GM21526 (cell line): Measurements from ENCODE around the gene MGMT.
A peak's percentile ranks its signal among the peaks of the same experiment; 100 is the strongest.

Experiments used
- ATAC-seq: cut with Tn5 transposase; IDR thresholded peaks from one replicate; pipeline ENCODE4 v1.9.1; 2021; ENCODE audit warnings: moderate library complexity; ENCODE audit not compliant: unreplicated experiment, low FRiP score

MGMT gene

DNA sequence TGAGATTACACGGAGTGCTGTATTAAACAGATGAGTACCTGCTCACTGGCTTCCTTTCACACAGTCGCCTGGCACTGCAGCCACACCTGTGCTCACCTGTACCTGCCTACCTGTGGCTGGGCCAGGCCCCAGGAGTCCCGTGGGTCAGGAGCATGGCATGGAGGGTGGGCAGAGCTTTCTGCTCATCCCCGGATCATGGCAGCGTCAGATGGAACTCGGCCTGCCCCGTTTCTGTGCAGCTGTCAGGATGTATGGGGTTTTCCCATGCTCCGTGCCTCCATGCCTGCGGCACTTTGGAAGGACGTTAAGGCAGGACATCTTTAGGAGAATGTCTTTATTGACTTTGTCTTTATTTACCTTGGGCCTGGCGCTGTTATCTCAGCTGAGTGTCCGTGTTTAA is 112.2 kb downstream of the MGMT start:
- no peak for ATAC-seq

DNA sequence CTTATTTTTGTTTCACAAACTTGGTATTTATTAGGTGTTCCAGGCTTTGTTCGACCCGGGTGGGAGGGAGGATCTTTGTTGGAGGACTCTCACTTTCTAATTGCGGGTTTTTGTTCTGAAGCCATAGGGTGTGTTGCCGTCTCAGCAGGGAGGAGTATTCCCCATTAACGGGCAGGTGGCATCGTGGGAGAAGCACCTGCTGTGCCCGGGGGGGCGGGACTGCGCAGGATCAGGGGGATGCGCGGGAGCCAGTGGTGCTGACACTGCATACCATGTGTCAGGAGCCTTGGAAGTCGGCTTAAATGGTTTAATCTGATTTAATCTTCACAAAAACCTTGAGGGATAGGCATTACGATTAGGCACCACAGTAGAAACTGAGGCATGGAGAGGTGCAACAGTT is 113.0 kb downstream of the MGMT start:
- no peak for ATAC-seq

DNA sequence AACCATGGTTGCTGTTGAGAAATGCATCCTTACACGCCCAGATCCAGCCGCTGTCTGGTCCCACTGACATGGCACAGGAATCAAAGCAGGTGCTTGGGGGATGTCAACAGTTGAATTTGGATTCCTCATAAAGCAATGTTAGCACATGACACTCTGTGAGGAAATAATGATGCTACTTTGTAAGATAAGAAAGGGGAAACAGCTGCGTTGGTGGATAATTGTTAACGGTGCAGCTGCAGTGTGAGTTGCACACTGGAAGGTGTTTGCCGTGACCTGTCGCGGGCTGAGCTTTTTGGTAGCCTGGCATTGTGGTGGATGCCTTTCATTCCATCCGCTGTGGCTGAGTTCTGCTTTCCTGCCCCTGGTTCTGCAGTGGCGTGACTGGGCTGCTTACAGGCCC is 113.9 kb downstream of the MGMT start:
- no peak for ATAC-seq

DNA sequence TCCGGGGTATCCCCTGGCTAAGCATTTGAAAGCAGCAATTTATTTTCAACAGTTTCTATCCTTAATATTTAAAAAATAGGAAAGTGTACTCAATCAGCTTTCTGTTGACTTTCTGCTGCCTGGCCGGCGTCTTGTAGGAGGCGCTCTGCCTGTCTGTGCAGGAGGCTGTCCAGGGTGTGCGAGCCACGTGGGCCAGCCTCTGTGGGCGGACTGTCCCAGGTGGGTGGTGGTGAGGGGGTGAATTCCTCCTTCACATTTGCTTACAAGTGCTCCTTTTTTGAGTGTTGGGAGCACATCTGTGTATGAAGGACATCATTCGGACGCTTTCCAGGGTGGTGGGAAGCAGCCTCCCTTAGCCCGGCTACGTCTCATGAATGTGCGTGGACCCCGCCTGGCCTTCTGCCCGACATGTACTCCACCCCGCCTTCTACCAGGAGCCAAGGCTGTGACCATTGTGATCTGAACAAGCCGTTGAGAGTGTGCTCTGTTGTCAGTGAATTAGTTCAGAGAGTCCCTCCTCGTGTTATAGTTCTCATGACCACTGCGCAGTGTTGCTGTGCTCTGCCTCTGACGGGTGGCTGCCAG is 114.9 kb downstream of the MGMT start:
- ATAC-seq = no peak

DNA sequence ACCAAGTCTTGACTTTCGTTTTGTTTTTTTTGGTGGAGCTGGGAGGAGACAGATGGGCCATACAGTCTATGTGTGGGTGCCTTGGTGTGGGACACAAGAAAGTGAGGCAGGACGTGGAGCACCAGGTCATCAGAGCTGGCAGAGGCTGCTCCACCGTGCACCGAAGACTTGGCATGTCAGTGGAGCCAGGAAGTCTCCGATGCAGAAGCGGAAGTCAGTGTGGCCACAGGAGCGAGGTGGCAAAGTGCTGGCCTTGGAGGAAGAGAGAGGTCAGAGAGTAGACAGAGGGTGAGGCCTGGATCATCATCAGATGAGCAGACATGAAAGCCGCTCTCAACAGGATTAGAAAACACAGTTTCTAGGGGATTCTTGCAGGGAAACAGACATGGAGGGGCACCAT is 116.8 kb downstream of the MGMT start:
- ATAC-seq = no peak

DNA sequence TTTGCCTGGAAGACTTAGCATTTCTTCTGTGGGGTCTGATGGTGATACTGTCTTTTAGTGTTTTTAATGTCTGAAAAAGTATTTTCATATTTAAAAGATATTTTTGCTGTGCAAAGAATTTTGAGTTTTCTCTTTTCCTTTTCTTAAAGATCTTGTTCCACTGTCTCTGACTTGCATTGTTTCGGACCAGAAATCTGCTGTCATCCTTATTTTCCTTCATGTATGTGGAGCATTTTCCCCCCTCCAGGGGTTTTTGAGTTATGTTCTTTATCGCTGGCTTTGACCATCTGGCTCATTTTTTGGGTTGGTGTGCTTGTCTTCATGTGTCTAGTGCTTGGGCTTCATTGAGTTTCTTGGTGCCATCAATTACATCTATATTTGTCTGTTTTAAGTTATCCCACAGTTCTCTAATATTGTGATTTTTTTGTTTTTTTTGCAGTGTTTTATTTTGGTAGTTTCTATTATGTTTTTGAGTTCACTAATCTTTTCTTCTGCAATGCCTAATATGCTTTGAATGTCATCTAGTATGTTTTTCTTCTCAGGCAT is 119.9 kb downstream of the MGMT start:
- ATAC-seq = no peak

DNA sequence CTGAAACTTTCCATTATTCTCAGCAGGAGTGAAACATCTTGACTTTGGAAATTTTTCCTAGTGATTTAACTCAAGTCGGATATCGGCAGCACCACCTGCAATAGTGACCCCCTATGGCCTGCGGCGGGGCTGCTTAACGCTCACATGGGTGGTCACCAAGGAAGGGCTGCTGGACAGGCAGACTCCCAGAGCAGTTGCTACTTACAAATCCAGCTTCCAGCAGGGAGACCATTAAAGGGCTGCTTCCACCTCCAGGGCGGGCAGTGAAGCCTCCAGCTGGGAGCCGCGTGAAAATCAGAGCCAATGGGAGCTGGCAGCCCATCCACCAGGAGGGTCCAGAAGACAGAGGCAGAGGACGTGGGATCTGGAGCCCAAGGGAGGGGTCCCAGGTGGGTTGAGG is 122.5 kb downstream of the MGMT start:
- no peak for ATAC-seq

DNA sequence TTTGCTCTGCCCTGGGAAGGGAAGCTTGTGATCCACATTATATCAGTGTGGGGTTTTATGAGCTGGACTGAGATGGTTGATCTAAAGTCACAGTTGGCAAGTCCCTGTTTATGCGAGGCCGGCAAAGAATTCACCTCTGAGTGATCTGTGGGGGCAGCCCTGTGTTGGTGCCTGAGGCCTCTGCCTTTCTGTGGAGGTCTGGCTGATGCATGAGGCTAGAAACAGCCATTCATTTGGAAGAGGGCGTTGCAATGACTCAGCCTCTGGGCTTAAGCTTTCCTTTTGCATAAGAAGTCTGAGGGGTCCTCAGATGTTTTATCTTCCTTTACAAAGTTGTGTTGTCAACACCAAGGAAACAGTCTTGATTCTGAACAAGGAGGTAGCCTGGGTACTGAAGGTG is 126.9 kb downstream of the MGMT start:
- ATAC-seq = no peak

DNA sequence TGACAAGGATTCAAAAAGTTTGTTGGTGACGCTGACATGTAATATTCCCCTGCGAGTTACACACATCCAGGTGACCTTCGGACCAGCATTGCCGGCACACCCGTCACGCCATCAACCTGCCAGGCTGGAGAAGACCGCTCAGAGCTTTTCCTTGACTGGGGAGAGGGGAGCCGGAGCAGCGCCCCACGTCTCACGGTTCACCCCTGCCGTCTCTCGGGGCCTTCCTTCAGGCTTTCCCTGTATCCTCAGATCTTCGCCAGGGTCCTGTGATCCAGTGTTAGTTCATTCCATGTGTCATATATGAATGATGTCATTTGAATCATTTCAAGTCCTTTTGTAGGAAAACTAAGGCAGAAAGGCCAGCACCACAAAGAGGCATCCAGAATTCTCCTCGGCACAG is 127.8 kb downstream of the MGMT start:
- ATAC-seq = no peak

DNA sequence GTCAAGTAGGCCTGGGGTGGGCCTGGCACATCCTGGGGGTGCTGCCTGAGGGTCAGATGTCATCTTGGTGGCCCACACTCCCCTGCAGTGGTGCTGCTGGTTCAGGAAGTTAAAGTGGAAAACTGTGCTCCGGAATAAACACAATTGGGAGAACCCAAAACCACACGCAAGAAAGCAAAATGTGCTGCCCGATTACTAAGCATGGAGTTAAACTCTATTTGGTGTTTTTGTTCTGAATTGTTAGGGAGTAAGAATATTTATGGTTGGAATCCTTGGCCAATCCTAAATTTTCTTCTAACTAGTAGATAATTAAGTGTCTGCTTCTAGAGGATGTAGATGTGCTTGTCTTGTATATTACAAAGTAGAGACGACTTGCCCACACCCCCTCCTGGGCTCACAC is 131.4 kb downstream of the MGMT start:
- no peak for ATAC-seq

DNA sequence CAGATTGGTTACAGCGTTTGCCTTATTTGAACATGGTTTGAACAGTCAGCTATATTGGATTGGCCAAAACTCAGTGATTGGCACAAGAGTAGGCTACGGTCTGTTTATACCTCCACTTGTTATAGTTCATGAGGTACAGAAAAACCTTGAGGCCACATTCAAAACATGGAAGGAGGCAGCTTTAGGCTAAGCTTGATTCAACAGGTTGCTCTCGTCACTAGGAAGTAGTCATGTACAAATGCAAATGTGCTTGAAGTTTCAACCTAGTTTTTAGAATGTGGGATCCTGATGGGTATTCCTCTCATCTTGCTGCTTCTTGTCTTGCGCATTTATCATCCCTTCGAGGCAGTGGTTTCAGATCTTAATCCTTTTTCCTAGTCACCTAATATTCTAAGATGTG is 132.1 kb downstream of the MGMT start:
- ATAC-seq = no peak

DNA sequence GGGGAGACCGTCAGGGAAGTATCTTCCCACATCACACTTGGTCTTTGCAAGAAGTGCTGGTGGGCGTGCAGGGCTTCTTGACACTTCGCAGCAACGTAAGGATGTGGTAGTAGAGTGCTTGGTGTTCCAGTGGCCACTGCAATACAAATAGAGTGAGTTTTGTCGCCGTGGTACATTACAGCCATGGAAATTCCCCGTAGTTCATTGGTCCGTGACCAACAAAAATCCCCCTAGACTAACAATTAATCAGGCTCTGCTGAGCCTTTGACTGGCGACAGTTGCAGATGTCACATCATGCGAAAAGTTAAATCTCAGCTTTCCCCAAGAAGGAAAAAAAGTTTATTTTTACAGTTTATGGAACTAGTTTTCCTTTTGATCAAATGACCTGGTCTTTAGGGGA is 134.7 kb downstream of the MGMT start:
- ATAC-seq = no peak

DNA sequence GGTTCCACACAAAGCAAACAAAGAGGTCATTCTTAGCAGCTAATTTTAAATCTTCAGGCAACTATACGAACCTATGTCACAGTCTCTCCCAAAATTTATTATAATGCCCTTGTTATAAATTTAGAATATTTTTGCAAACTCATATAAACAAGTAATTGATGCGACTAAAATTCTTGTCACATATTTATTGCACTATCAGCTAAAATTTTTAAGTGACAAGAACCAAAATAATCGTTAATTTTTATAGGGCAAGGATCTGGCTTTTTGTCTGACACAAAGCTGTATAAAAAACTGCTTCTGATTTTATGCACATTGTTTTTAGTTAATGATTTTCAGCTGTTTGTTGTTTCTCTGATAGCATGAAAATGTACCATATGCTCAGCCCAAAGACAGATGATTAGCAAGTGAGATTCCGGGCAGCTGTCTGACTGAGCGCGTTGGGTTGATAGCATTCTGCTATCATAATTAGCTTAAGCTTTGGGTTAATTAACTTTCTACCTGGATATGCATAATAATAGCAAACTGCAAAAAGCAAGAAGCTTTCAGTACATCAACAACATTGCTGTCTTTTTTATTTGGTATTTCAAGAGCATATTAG is 136.0 kb downstream of the MGMT start:
- no peak for ATAC-seq

DNA sequence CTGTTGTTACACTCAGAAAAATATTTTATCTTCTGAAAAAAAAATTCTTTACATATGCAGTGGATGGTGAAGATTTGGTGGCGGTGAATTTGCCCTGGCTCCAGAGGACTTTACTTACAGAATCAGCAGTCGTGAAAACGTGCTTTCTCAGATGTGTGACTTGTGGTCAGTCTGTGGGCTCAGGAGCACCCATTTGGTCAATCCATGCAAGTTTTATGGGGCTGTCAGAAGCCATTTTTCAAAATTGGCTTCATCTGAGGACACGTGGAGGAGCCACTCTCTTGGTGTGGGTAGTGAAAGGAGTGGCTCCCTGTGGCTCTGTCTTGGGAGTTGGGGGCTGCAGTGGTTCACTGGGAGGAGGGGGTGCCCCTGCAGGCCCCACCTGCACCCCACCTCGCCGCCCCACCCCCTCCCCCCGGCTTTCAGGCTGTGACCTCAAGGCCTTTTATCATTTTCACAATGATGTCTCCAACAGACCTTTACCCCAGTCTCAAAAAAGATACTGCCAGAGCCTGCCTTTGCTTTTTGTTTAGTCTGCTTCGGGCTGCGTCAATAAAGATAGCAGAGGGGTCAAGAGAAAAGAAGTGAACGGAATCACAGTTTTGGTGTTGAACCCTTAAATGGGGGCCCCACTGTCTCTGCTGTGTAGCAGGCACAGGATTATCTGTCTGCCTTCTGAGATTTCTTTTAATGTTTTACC is 137.4 kb downstream of the MGMT start:
- ATAC-seq = peak; percentile 27

DNA sequence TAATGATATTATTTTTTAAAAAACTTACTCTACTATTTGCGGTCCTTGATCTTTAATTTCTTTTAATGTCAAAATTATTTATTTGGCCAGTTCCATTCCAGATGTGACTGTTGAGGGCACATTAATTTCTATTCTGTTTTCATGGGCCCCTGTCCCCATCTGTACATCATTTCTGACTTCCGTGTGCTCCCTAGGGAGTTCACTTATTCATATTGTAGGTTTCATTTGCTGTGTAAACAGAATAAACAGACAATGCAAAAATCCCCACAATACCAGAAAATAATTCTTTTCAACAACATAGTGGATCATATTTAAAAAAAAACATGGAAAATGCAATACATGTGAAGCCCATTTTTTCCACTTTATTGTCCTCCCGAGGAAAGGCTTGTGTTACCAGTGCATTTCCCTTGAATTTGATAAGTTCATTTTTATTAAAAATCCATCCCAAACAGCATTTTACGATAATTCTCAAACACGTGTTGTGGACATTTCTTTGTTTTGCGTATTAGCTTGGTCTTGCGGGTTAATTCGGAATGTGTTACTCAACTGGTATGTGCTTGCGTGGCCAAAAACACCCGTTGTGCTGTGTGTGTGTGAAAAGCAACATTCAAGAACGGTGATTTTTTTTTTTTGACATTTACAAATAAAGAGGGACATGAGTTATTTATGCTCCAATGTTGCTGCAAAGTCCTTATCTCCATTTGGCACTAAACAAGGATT is 138.4 kb downstream of the MGMT start:
- ATAC-seq = peak; percentile 51

DNA sequence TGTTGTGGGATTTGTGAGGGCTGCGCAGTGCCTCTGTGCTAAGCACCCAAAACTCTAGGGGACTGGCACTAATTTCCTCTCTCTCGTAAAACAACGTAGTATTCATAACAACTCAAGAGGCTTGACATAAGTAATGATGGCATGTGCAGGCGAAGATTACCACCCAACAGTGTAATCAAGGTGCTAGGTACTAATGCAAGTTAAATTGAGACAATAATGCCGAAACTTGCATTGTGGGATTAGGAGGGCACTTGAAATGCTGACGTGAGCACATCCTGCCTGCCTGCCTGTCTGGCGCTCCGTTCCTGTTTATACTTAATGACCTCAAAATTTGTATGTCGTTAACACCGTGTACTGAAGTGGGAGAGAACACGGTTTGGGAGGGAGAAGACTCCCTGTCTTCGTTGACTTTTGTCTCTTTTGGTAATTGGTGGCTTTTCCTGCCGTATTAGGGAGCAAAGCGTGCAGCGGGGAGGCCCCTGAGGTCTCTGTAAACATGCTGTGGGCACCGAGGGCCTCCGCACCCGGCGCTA is 139.0 kb downstream of the MGMT start:
- ATAC-seq = peak; percentile 52

DNA sequence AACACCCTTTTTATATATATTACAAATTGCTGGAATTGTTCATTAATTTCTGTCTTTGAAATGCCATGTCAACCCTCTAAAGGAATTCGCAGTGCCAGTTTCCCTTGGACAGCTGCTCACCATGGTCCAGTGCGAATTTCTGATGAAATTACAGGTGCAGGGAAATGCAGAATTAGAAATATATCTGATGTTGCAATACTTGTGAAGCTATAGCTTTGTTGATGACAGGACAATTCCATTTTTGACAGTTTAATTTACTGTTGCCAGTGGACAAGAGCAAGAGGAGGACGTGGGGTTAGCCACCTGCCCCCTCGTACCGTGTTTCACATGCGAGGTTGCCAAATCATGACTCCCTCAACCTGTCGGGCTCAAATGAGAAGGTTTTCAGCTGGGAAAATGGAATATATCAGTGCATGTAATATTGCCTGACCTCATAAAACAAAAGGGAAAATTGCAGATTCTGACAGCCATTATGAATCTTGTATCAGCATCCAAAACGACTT is 140.6 kb downstream of the MGMT start:
- no peak for ATAC-seq

DNA sequence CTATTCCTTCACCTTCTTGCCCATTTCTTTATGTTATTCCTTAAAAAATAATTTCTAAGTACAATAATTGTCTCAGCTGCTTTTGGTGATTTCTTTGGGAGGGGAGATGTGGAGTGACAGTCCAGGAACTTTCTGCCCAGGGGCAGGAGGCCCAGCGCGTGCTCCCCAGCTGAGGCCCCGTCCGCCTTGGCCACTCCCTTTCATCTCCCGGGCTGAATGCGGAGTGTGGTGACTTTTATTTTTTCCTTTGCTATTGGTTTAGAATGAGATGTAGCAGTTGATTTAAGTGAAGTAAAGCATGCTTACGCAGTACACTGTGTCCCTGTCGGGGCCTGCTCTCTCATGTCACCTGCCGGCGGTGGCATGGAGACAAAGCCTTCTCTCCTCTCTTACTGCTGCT is 141.6 kb downstream of the MGMT start:
- no peak for ATAC-seq

DNA sequence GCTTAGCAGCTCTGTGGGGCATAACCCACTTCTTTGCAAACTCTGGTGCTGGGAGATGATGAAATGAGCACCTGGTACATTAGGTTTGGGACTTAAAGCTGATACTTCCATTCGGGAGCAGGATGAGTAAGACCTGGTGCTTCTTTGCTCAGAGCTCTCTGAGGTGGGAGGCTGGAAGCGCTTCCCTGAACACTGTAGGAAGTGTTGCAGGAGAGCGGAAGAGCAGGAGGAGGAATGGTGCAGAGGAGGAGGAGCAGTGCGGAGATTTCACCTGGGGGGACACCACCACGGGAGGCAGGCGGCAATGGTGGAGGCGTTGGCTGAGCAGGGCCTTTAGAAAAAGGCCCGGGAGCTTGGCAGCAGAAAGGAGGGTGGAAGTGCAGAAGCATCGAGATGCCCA is 142.5 kb downstream of the MGMT start:
- ATAC-seq = no peak

DNA sequence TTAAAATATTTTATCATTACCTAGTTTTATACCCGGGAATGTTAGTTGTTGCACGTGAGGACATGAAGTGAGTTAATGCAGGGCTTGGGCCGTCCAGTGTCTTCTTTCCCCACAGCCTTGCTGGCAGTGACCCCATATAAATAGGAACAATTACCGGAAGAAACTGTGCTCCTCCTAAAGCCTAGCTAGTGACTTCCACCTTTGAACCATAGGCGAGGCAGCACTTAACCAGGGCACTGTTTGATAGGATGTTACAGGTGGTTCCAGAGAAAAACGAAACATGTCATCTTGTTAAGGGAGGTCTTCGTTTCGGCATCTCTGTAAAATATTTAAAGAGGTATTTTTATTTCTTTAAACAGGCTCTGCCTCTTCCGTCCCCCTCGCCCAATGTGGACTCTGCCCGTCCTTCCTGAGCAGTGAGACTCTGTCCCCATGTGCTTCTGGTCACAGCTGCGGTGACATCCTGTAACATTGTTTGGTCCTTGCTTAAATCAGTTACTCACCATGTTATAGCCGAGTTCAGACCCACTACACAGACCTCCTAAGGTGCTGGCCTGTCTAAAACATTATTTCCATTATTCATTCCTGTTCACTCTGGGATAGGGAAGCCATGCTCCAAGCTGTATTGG is 145.6 kb downstream of the MGMT start:
- ATAC-seq = no peak
